Ureter (tissue), 1 donor: ENCODE results near the gene ASCC2. TPM values are rescaled to one million over a fixed set of nuclear protein-coding genes. Genes with fewer than 3 reads are reported as not detected.
"Not testable (repeated sequence)": the region's sequence is repeated elsewhere in the genome, so short reads cannot be mapped to it uniquely, and the experiment has no call there.

ENCODE experiments used
- DNase-seq: peaks from one replicate; pipeline ENCODE4 v3.0.0-alpha.2; 2020; ENCODE audit warnings: low spot score
- total RNA-seq: library from RNA; stranded (reverse); gene quantifications from one replicate; pipeline ENCODE4 v1.2.4, GENCODE V29; 2023
- donor health status: DM: yes; HTN: yes; CAD: no.

ASCC2 gene
- total RNA-seq, 1 donor from 2014 or later: 147 TPM

DNA sequence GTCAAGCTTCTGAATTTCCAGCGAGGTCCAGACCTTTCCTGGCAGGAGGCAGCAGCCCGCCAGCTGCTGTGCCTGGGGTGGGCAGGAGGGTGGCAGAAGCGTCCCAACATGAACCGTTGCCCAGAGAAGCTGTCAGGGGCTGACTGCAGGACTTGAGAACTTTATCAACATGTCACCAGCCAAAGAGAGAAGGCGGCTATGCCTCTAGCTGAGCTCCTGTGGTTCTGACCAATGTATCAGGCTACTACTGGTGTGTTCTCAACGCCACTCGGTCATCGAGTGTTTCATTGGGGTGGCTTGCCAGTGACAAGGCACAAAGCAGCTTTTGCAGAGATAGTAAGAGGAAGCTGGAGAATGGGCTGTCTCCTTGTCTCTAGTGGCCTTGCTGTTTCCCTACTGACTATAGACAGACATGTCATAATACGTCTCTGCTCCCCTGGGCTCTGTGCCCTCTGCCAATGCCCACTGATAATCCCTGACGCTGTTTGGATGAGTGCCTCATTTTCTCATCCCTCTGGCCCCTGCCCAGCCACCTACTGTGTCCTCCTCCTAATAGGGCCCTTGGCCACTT is 17.6 kb upstream of the ASCC2 start:
- no peak for DNase-seq

DNA sequence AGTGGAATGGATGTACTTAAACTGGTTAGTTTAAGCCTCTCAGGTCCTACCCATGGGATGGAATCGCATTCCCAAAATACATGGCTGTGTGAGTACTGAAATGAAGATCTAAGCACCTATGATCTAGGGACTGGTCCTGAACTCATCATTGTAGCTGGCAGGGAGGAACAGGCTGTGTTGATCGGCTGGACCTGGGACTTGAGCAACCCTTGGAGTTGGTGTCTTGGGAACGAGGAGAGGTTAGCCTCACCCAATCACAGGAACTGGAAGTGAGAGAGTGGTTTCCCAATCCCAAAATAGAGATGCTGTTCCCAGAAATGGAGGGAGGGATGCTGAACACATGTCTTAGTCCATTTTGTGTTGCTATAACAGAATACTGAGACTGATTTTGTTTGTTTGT is 16.4 kb upstream of the ASCC2 start:
- no peak for DNase-seq

GRCh38 chr22:29848111-29848510 is 10.0 kb upstream of the ASCC2 start:
- DNase-seq: no peak

- no peak for DNase-seq
These were observed 8.2 kb upstream of the ASCC2 start for GRCh38 chr22:29846290-29846689.

DNA sequence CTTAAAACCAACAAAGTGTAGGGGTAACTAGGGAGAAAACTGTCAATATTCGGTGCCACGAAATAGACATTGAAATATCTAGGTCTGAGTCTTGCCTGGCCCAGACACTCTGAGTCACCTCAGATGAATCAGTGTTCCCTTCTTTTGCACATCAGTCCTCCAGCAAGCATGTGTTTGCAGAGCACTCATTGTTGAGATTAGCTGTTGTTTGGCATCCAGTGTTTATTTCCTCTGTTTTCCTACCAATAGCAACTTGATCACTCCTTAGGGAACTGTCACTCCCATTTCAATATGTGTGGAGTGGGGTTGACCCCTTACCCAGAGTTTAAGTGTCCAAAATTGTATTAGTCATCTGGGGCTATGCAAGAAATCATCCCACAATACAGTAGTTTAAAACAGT is 4.7 kb upstream of the ASCC2 start:
- no peak for DNase-seq

DNA sequence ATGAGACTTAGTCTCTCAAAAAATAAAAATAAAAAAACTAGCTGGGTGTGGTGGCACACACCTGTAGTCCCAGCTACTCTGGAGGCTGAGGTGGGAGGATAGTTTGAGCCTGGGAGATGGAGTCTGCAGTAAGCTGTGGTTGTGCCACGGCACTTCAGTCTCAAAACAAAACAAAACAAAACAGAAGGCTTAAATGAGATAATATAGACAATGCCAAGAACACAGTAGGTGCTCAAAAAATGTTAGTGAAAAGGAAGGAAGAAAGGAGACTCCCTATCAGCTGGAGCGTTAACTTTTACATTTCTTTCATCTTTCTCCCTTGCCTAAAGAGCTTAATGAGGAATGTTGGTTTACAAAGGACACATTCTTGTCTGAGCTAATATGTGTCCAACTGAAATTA is 4.1 kb upstream of the ASCC2 start:
- no peak for DNase-seq

DNA sequence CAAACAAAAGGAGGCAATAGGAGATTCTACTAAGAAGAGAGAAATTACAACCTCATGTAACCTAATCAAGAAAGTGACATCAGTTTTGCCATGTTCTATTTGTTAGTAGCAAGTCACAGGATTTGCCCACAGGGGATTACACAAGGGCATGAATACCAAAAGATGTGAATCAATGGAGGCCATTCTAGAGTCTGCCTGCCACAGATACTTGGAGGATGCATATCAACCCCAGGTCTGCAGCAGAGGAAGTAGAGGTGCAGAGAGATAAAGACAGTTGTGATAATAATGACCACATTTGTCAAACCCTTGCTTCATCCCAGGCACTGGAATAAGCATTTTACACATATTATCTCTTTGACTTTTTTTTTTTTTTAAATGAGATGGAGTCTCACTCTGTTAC is 2.4 kb upstream of the ASCC2 start:
- no peak for DNase-seq

DNA sequence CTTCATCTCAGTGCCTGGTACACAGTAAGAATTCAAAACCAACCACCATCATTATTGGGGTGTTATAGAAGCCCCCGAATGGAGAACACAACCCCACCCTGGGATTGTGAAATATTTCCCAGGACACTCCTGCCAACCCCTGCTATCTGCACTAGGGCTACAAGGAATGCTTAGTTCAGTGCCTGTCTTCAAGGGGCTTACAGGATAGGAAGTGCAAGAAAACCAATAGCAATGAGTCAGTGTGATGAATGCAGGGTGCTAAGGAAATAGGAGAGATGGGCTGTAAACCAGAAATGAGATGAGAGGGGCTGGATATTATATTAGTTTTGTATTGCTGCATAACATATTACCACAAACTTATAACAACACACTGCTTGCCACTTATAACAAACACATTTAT is 965 bp upstream of the ASCC2 start:
- no peak for DNase-seq

DNA sequence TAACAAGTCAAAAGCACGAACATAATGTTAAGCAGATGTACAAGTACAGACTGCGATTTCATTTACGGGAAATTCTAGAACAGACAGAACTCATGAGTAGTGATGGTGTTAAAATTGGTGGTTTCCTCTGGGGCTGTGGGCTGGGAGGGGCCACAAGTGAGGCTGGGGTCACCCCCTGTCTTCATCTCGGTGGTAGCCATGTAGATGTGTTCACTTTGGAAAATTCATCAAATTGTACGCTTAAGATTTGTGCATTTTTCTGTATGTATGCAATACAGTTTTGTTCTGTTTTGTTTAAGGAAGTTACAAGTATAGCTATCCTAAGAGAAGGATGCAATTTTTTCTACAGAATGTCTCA is 504 bp upstream of the ASCC2 start:
- no peak for DNase-seq

- DNase-seq: not testable (repeated sequence)
These were observed 1.2 kb downstream of the ASCC2 start for GRCh38 chr22:29836791-29837370.

DNA sequence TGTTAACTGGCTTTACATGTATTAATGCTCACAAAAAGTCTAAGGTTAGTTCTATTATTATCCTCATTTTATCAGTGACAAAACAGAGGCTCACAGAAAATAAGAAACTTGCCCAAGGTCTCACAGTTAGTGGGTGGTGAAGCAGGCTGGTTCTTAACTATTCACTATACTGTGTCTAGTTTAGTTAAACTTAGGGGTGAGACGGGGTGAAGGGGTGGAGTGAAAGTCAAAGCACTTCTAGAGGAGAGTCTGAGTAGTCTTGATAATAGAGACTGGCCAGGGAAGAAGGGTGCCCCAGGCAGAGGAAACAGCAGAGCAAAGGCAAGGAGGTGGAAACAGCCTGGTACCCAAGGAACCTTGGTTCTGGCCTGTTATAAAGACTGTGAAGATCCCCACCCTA is 4.0 kb downstream of the ASCC2 start:
- no peak for DNase-seq

- DNase-seq: no peak
These were observed 4.6 kb downstream of the ASCC2 start for GRCh38 chr22:29833392-29833965.

DNA sequence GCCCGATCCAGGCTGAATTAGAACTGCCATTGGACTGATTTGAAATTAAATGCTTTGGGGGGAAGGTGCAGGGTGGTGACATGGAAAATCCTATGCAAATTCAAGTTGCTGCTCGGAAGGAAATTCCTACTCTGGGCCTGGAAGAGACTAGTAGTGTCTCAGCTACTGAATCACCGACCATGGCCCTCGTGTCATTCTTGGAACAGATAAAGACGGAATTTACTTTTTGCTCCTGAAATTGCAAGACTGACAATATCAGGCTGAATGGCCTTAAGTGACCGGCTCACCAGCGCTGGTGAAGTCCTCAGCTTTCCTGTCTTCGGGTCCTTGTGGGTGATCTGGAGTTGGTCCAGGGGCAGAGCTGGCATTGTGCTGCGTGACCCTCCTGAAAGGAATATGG is 6.1 kb downstream of the ASCC2 start:
- no peak for DNase-seq

DNA sequence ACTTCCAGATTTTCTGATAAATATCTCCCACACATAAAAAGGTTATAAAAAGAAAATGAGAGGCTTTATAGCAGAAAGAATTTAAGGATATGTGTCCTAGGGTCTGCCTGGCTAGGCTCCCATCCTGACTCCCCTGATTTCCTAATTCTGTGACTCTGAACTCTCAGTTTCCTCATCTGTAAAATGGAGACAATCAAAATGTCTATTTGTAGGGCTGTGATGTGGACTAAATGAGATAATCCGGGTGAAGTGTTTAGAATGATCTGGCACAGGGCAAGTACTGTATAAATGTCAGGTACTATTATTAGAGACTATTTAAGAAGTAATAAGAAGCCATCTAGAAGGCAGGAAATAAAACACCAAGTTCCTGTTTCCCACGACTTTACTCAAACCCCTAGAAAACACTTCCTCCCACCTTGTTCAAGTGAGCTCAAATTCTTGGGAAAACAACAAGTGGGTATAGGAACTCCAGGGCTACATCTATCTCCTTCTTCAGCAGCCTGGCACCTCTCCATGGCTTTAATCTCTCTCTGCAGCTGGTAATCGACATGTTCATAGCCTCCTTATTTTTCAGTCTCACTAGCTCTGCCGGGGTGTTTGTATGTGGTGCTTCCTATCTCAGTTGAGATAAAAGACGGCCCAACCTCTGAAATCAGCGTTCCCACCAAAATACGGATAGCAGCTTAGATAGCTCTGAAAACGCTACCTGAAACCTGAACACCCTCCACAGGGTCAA is 6.7 kb downstream of the ASCC2 start:
- DNase-seq: no peak

DNA sequence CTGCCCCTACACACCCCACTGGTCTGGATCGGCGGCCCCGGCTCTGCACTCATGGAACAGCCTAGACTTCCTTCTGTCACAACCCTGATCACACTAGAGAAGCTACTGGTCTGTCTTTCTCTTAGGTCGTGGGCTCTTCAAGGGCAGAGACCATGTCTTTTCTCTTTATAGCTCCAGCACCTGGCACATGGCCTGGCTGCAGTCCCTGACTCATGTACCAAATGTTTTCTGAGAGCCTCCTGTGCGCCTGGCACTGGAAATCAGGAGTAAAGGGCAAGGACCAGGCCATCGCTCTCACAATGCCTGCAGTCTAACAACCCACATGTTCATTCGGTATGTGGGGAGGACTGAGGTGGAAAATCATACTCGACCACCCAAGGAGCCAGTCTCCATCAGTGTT is 7.5 kb downstream of the ASCC2 start:
- no peak for DNase-seq

DNA sequence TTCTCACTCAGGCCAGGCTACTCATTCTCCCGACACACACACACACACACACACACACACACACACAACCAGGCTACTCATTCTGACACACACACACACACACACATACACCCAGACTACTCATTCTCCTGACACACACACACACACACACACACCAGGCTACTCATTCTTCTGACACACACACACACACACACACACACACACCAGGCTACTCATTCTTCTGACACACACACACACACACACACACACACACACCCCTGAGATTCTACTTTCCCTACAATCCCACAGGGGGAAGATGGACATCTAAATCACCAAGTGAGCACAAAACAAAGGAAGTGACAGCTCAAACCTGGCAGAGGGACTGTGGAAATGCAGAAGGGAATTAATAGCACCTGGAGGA is 10.3 kb downstream of the ASCC2 start:
- not testable (repeated sequence) for DNase-seq

DNA sequence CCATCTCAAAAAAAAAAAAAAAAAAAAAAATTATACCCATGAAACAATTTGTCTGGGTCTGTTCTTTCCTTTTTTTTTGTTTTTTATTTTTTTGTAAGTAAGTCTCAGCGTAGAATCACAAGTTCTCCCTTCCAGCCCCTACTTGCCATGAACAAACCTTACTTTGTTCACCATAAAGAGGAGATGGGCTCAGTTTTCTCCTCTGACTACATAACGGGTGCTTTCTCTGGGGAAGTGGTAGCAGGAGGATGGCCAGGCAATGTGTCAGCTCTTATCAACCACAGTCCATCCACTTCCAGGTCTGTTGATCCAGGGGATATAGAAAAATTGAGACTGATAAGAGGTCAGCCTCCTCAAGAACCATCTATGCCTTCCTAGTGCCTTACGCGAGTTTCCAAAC is 11.0 kb downstream of the ASCC2 start:
- no peak for DNase-seq

GRCh38 chr22:29825578-29825977 is 12.5 kb downstream of the ASCC2 start:
- no peak for DNase-seq

DNA sequence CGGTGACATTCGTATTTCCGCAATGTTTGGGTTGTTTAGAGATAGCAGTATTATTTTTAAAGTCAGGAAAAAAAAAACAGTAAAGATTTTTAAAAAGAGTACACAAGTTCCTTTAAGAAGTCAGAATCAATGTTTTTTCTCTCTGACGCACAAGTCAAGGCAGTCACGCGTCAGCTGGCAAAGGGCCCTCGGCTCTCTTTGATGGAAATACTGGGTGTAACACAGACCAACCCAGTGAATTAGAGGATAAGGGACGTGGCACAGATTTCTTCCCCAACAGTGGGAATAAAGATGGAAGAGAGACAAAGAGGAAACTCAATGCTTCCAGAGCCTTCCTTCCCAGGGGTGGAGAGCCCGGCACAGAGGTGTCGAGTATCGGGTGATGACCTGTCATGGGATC is 13.4 kb downstream of the ASCC2 start:
- DNase-seq: no peak

DNA sequence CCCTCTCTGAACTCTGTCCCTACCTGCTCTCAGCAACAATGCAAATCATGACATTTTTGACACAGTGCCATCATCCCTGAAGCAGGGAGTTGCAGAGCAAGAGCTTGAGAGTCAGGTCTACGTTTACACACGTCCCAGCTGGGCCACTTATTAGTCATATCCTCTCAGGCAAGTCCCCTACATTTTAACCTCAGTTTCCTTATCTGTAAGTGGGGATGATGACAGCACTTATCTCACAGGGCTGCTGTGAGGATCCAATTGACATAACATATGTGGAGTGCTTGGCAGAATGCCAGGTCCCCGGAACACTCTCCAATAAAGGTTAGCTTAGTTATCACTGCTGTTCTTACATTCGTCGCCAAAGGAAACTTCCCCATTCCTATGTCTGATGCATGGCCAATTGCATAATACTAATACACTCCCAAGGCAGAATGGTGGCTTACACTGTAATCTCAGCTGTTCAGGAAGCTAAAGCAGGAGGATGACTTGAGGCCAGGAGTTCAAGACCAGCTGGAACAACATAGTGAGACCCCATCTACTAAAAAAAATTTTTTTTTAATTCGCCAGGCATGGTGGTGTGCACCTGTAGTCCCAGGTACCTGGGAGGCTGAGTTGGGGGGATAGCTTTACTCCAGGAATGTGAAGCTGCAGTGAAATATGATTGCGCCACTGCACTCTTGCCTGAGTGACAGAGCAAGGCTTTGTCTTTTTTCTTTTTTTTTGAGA is 16.6 kb downstream of the ASCC2 start:
- DNase-seq: peak; percentile 94

DNA sequence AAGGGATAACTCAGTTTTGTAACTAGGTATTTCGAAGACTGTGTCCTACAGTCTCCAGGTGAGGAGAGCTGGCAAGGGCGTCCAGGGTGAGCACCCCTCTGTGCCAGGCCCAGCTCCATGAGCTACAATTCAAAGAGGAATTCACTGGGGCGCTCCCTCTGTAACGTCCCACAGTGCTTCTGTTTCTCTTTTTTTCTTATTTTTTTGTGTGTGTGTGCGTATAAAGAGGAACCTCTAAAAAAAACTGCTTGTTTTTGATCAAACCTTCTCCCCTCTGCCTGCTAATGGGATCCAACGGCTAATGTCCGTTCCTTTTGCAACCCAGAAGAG is 17.1 kb downstream of the ASCC2 start:
- DNase-seq: no peak

- no peak for DNase-seq
These were observed 18.6 kb downstream of the ASCC2 start for GRCh38 chr22:29819501-29819900.

DNA sequence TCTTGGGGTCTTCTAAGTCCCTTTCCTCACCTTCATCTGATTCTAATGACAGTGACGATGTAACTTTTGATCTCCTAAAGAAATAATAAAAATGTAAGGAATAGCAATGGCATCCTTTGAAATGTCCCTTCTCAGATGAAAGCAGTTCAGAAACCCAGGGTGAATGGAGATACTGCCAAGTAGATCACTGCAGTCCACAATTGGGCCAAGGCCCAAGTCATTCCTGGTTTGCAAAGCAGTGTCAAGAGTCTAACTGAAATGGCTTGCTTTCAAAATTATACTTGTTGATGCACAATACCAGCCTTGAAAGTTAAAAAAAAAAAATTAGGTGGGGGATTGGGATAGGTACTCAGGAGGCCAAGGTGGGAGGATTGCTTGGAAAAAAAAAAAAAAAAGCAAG is 20.4 kb downstream of the ASCC2 start:
- no peak for DNase-seq
